Breast epithelium (tissue), 3 donors: ENCODE results near the gene SRP72.

Source experiments
- CTCF ChIP-seq, 3 donors: fragments of 450-650 bp; IDR thresholded peaks; one replicate each; pipeline ENCODE4 v1.5.1; 2016 to 2017; ENCODE audit warnings: antibody characterized with exemption in 3 of 3, mild to moderate bottlenecking in 3 of 3, moderate library complexity in 3 of 3
- POLR2A ChIP-seq: fragments of 450-650 bp; IDR thresholded peaks from one replicate; pipeline ENCODE4 v1.6.1; 2016; ENCODE audit warnings: antibody characterized with exemption, mild to moderate bottlenecking, moderate library complexity
- POLR2AphosphoS5 ChIP-seq, 3 donors: sonication (generic); formaldehyde crosslinking; IDR thresholded peaks; one replicate each; pipeline ENCODE4 v1.6.1; 2017; ENCODE audit warnings: antibody characterized with exemption in 3 of 3

GRCh38 chr4:56465599-56466295, 1.7 kb upstream of the SRP72 start:
- TF ChIP-seq CTCF (IDR thresholded peaks at IDR 0.05) (no peak), POLR2A (no peak), POLR2AphosphoS5 (IDR thresholded peaks at IDR 0.05) (no peak)
